ENCODE measurements around the gene HSBP1L1.

DNA sequence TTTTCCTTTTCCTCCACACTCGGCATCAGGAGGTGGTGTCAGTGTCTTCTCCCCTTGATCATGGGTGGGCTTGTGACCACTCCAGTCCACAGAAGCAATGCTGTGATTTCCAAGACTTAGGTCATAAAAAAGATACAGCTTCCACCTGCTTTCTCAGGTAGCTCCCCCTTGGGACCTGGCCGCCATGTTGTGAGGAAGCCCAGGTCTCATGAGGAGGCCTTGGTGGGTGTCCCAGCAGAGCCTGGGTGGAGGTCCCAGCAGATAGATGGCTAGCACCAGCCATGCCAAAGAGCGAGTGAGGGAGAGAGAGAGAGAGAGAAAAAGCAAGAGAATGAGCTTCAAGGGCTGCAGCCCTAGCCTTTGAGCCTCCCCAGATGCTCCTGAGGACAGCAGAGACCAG is 28.9 kb upstream of the HSBP1L1 start:
- TF ChIP-seq, protein P1, sequence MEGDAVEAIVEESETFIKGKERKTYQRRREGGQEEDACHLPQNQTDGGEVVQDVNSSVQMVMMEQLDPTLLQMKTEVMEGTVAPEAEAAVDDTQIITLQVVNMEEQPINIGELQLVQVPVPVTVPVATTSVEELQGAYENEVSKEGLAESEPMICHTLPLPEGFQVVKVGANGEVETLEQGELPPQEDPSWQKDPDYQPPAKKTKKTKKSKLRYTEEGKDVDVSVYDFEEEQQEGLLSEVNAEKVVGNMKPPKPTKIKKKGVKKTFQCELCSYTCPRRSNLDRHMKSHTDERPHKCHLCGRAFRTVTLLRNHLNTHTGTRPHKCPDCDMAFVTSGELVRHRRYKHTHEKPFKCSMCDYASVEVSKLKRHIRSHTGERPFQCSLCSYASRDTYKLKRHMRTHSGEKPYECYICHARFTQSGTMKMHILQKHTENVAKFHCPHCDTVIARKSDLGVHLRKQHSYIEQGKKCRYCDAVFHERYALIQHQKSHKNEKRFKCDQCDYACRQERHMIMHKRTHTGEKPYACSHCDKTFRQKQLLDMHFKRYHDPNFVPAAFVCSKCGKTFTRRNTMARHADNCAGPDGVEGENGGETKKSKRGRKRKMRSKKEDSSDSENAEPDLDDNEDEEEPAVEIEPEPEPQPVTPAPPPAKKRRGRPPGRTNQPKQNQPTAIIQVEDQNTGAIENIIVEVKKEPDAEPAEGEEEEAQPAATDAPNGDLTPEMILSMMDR (IDR thresholded peaks at IDR 0.05): no peak
- TF ChIP-seq, protein P2, sequence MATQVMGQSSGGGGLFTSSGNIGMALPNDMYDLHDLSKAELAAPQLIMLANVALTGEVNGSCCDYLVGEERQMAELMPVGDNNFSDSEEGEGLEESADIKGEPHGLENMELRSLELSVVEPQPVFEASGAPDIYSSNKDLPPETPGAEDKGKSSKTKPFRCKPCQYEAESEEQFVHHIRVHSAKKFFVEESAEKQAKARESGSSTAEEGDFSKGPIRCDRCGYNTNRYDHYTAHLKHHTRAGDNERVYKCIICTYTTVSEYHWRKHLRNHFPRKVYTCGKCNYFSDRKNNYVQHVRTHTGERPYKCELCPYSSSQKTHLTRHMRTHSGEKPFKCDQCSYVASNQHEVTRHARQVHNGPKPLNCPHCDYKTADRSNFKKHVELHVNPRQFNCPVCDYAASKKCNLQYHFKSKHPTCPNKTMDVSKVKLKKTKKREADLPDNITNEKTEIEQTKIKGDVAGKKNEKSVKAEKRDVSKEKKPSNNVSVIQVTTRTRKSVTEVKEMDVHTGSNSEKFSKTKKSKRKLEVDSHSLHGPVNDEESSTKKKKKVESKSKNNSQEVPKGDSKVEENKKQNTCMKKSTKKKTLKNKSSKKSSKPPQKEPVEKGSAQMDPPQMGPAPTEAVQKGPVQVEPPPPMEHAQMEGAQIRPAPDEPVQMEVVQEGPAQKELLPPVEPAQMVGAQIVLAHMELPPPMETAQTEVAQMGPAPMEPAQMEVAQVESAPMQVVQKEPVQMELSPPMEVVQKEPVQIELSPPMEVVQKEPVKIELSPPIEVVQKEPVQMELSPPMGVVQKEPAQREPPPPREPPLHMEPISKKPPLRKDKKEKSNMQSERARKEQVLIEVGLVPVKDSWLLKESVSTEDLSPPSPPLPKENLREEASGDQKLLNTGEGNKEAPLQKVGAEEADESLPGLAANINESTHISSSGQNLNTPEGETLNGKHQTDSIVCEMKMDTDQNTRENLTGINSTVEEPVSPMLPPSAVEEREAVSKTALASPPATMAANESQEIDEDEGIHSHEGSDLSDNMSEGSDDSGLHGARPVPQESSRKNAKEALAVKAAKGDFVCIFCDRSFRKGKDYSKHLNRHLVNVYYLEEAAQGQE (IDR thresholded peaks at IDR 0.05; ENCODE audit: low read depth, low read length): no peak
- TF ChIP-seq GABPA (IDR thresholded peaks at IDR 0.05; ENCODE audit: low read depth): no peak
- no peak for TF ChIP-seq CHD2 (IDR thresholded peaks at IDR 0.05; ENCODE audit: low read length, partially characterized antibody)
- no peak for TF ChIP-seq EZH2phosphoT487 (IDR thresholded peaks at IDR 0.05; ENCODE audit: borderline replicate concordance, low read depth)
- no peak for TF ChIP-seq EP300 (IDR thresholded peaks at IDR 0.05; ENCODE audit: borderline replicate concordance in 1 of 2, low read depth in 1 of 2, low read length in 1 of 2)
- TF ChIP-seq FOXJ3 (CRISPR knock-in tag; IDR thresholded peaks at IDR 0.05): no peak
- TF ChIP-seq MXI1 (IDR thresholded peaks at IDR 0.05; ENCODE audit: low read depth, low read length): no peak
- TF ChIP-seq RAD21 (IDR thresholded peaks at IDR 0.05; ENCODE audit: low read length): no peak
- no peak for TF ChIP-seq TAF1 (IDR thresholded peaks at IDR 0.05; ENCODE audit: borderline replicate concordance, low read depth, low read length)
- no peak for TF ChIP-seq RFX5 (IDR thresholded peaks at IDR 0.05; ENCODE audit: low read length)
- no peak for TF ChIP-seq TCF12 (IDR thresholded peaks at IDR 0.05)
- TF ChIP-seq, protein P3, sequence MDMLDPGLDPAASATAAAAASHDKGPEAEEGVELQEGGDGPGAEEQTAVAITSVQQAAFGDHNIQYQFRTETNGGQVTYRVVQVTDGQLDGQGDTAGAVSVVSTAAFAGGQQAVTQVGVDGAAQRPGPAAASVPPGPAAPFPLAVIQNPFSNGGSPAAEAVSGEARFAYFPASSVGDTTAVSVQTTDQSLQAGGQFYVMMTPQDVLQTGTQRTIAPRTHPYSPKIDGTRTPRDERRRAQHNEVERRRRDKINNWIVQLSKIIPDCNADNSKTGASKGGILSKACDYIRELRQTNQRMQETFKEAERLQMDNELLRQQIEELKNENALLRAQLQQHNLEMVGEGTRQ (IDR thresholded peaks at IDR 0.05; ENCODE audit: borderline replicate concordance, low read depth, low read length): no peak
- no peak for TF ChIP-seq SIN3A (IDR thresholded peaks at IDR 0.05; ENCODE audit: borderline replicate concordance, low read depth, low read length)
